ENCODE measurements around the gene EDAR.
A peak's percentile ranks its signal among the peaks of the same experiment; 100 is the strongest.

EDAR gene

DNA sequence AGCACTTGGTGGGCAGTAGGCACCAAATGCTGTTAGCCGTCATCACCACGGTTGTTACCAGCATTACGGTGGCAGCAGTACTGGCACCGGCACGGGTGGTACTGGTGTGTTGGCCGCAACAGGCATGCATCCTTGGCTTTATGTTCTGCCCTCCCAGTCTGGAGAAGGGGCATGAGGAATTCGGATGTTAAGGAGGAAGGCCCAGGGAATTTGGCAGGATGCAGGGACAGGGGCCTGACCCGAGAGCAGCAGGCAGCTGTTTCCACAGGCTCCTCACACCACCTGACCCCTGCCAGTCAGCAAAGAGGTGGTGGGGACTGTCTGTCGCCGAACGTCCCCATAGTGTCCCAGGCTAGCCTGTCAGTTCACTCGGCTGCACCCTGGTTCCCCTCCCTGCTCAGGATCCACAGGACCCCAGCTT, 79.0 kb downstream of the EDAR start:
- in situ Hi-C loops (cut with MboI; ENCODE audit: low sequenced_read_pairs, unreplicated experiment) = no loop called here
- DNase-seq (ENCODE audit: low spot score) = no peak

DNA sequence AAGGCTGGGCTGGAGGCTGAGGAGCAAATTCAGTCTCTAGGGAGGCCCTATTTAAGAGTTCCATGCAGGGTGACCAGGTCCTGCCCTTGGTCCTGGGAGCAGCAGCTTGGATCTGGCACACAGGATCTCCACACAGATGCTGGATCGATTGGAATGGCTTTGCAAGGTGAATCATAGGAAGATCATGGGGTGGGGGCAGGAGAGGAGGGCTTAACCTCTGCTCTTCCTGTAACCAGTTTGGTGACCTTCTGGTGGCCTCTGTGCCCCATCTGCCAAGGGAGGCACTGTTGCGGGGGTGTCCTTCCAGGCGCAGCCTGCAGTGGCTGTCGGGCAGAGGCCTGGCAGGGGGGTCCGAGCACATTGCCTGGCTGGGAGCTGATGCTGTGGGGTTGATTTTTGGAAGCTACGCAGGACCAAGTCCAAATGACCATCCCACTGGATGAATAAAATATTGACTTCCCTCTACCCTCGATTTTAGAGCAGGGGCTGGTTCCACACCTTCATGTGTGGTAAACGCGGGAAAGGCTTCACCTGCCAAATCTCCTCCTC, 79.7 kb downstream of the EDAR start:
- DNase-seq (ENCODE audit: low spot score) = peak; percentile 26
- TF ChIP-seq, protein P1, sequence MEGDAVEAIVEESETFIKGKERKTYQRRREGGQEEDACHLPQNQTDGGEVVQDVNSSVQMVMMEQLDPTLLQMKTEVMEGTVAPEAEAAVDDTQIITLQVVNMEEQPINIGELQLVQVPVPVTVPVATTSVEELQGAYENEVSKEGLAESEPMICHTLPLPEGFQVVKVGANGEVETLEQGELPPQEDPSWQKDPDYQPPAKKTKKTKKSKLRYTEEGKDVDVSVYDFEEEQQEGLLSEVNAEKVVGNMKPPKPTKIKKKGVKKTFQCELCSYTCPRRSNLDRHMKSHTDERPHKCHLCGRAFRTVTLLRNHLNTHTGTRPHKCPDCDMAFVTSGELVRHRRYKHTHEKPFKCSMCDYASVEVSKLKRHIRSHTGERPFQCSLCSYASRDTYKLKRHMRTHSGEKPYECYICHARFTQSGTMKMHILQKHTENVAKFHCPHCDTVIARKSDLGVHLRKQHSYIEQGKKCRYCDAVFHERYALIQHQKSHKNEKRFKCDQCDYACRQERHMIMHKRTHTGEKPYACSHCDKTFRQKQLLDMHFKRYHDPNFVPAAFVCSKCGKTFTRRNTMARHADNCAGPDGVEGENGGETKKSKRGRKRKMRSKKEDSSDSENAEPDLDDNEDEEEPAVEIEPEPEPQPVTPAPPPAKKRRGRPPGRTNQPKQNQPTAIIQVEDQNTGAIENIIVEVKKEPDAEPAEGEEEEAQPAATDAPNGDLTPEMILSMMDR (IDR thresholded peaks at IDR 0.05; ENCODE audit: borderline replicate concordance, control extremely low read depth, extremely low read depth, insufficient read depth, missing control alignments) = no peak
- in situ Hi-C loops (cut with MboI; ENCODE audit: low sequenced_read_pairs, unreplicated experiment) = no loop called here

More for the DNA sequence above, 79.0 kb downstream of the EDAR start:
- TF ChIP-seq, protein P1 (IDR thresholded peaks at IDR 0.05; ENCODE audit: borderline replicate concordance, control extremely low read depth, extremely low read depth, insufficient read depth, missing control alignments) = no peak

DNA sequence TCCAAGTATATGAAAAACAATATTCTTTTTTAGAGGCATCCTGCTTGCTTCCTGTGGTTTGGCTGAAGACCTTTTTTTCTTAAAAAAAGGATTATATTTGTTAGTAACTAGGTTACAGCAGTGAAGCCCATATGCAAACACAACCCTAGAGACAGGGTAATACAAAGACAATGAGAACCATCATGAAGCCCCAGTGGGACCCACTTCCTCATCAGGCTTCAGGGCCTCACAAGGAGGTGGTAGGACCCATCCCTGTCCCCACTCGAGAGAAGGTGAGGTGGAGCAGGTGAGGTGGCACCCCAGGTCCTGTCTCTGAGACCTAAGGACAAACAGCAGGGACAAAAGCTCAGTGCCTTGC, 80.3 kb downstream of the EDAR start:
- in situ Hi-C loops (cut with MboI; ENCODE audit: low sequenced_read_pairs, unreplicated experiment) = no loop called here
- TF ChIP-seq, protein P1 (IDR thresholded peaks at IDR 0.05; ENCODE audit: borderline replicate concordance, control extremely low read depth, extremely low read depth, insufficient read depth, missing control alignments) = no peak
- peak; percentile 16 for DNase-seq (ENCODE audit: low spot score)

DNA sequence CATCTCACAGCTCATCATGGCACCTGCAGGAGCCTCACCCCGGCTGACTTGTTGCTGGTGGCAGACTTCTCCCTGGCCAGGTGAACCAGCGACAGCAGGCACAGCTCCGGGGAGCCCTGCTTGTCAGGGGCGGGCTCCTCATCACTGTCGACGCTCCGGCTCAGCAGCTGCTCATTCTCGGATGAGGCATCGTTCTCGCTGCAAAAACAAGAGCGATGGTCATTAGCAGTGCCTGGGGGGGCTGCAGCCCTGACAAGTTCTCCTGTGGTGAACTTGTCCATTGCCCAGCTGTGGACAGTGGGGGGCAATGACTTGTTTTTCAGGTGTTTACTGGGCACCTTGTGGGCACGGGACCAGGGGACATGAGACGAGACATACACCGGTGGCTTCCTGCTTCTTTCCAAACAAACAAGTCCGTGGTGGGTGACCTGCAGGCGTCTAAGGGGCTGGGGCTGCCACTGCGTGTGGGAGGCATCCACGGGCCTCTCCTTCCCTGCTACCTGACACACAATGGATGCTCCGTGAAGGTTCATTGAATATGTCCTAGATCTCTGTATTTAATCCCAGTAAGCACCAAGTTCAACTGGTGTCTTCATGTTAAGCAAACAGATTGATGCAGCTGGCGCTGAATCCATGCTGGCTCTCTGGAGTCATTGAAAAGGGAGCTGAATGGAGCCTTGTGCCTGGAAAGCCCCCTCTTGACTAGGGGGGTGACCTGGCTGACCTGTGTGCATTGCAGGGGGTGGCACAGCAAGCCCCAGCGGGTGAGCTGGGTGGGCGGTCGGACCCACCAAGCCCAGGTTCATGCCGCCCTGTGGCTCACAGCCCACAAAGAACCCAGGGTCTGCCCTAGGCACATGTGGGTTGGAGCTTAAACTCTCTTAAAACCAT, 81.0 kb downstream of the EDAR start:
- peak; percentile 22 for DNase-seq (ENCODE audit: low spot score)
- in situ Hi-C loops (cut with MboI; ENCODE audit: low sequenced_read_pairs, unreplicated experiment) = no loop called here
- TF ChIP-seq, protein P1 (IDR thresholded peaks at IDR 0.05; ENCODE audit: borderline replicate concordance, control extremely low read depth, extremely low read depth, insufficient read depth, missing control alignments) = no peak

DNA sequence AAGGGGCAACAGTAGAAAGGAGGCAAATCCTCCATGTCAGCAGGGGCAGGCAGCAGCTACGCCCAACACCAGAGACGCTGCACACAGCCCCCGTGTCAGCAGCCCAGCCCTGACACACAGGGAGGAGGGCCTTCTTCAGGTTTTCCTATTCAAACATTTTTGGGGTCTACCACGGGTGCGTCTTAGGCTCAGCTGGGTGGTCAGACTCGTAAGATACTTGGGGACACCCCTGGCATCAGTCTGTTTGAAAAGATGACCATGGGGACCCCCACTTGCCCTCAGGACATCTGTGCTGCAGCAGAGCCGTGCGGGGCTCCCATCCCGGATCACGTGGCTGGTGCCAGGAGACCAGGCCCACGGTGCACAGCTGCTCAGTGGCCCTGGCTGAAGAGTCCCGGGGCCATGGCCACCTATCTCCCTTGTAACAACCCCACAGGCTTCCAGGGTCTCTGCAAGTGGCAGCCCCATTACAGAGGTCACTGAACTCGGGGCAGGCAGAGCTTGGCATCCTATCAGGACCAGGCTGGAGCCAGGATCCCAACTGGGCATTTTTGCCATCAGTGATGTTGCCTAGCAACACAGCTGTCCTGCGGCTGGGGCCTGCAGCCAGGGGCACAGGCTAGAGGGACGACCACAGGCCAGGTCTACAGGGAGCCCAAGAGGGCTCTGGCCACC, 82.5 kb downstream of the EDAR start:
- peak; percentile 13 for DNase-seq (ENCODE audit: low spot score)
- TF ChIP-seq, protein P1 (IDR thresholded peaks at IDR 0.05; ENCODE audit: borderline replicate concordance, control extremely low read depth, extremely low read depth, insufficient read depth, missing control alignments) = no peak

DNA sequence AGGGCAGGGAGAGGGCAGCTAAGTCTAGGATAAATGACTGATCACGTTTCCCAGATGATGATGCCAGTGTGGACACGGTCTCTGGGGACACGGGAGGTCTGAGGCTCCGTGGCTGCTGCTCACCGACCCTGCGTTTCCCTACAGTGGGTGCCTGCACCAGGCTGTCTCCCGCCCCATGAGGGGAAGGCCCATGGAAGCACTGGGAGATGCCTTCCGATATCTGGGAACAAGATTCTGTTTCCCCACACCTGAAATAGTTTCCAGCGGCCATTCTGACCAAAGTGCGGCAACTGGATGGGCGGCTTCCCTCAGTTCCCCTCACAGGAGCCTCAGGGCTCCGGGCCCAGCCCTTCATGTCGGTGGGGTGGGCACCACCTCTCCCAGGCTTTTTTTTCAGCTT, 83.1 kb downstream of the EDAR start:
- TF ChIP-seq, protein P1 (IDR thresholded peaks at IDR 0.05; ENCODE audit: borderline replicate concordance, control extremely low read depth, extremely low read depth, insufficient read depth, missing control alignments) = no peak
- peak; percentile 13 for DNase-seq (ENCODE audit: low spot score)
- in situ Hi-C loops (cut with MboI; ENCODE audit: low sequenced_read_pairs, unreplicated experiment) = no loop called here

More for the DNA sequence above, 82.5 kb downstream of the EDAR start:
- in situ Hi-C loops (cut with MboI; ENCODE audit: low sequenced_read_pairs, unreplicated experiment) = no loop called here

Measured in GM13976 (cell line).